Smooth muscle cell (in vitro differentiated cells): ENCODE data around the gene C10orf90. TPM values are rescaled to one million over a fixed set of nuclear protein-coding genes. Genes with fewer than 3 reads are reported as not detected.

Experiments
- DNase-seq: peaks from one replicate; lab custom pipeline; 2025; ENCODE audit not compliant: unreplicated experiment; lab: John Stamatoyannopoulos, UW
- H2AFZ ChIP-seq: fragments of 200-600 bp; sonication (generic); 2 replicates; pipeline ENCODE4 v1.6.0; 2016; ENCODE audit warnings: antibody characterized with exemption, low read depth, mild to moderate bottlenecking
- H3F3A ChIP-seq: fragments of 200-600 bp; sonication (generic); 2 replicates; pipeline ENCODE4 v1.6.0; 2017; ENCODE audit warnings: antibody characterized with exemption, low read depth
- H3K27ac ChIP-seq: fragments of 200-600 bp; sonication (generic); 2 replicates; pipeline ENCODE4 v1.5.1; 2016; ENCODE audit warnings: low read depth, mild to moderate bottlenecking
- H3K27me3 ChIP-seq: fragments of 200-600 bp; sonication (generic); 2 replicates; pipeline ENCODE4 v1.6.1; 2016; ENCODE audit warnings: low read depth, mild to moderate bottlenecking
- H3K36me3 ChIP-seq: fragments of 200-600 bp; sonication (generic); 2 replicates; pipeline ENCODE4 v1.5.1; 2016; ENCODE audit warnings: low read depth
- H3K4me1 ChIP-seq: fragments of 200-600 bp; sonication (generic); 2 replicates; pipeline ENCODE4 v1.5.1; 2016; ENCODE audit warnings: low read depth
- H3K4me2 ChIP-seq: fragments of 200-600 bp; sonication (generic); 2 replicates; pipeline ENCODE4 v1.6.0; 2016; ENCODE audit warnings: mild to moderate bottlenecking
- H3K4me3 ChIP-seq: fragments of 200-600 bp; sonication (generic); 2 replicates; pipeline ENCODE4 v1.5.1; 2016; ENCODE audit warnings: mild to moderate bottlenecking
- H3K79me2 ChIP-seq: fragments of 200-600 bp; sonication (generic); 2 replicates; pipeline ENCODE4 v1.6.0; 2016; ENCODE audit warnings: low read depth, mild to moderate bottlenecking
- H3K9ac ChIP-seq: fragments of 200-600 bp; sonication (generic); 2 replicates; pipeline ENCODE4 v1.6.0; 2016; ENCODE audit warnings: low read depth
- H3K9me3 ChIP-seq: fragments of 200-600 bp; sonication (generic); replicated peaks from 2 replicates; pipeline ENCODE4 v1.5.1; 2016; ENCODE audit warnings: low read depth
- H4K20me1 ChIP-seq: fragments of 200-600 bp; sonication (generic); 2 replicates; pipeline ENCODE4 v1.6.0; 2016; ENCODE audit warnings: low read depth
- WGBS: methylation state at CpG from one replicate; pipeline ENCODE4 v1.1.7; 2016; ENCODE audit warnings: low lambda C conversion rate; 5-methylcytosine and 5-hydroxymethylcytosine counted together
- polyA plus RNA-seq: library from polyadenylated mRNA; unstranded; fragments of >200 nt; fragmentation: Nextera tagmentation; extraction: Ambion mirVana; gene quantifications from 2 replicates; pipeline ENCODE4 v1.2.1, GENCODE V29; 2016
- total RNA-seq: library from RNA; depleted of rRNA; stranded (reverse); fragments of >200 nt; gene quantifications from 2 replicates; pipeline ENCODE4 v1.2.3, GENCODE V29; 2014
- TF ChIP-seq, protein P1 (sequence below): fragments of 200-600 bp; sonication (generic); IDR thresholded peaks from 2 replicates; pipeline ENCODE4 v1.5.1; 2017; ENCODE audit warnings: borderline replicate concordance, mild to moderate bottlenecking, antibody characterized with exemption; ENCODE audit not compliant: insufficient read depth, poor library complexity, severe bottlenecking

C10orf90 gene
- total and polyA plus RNA-seq, 2 experiments from 2014 or later = 0.10 to 1.8 TPM

DNA sequence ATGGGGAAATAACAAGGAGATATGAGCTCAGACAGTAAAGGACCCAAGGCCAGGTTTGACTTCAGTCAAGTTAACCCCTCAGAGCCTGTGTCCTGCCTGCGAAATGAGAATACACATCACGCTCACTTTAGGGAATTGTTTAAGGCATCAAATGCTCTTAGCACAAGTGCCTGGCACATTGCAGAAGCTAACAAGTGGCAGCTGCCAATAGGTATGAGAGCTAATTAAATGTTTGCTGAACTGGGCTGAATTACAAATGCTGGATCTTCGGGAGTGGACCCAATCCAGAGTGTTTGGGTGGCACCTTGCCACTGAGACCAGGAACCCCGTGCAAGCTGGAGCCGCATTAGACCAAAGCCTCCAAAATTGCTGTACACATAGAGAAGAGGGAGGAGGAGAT lies 136.8 kb downstream of the C10orf90 start:
- H2AFZ ChIP-seq = no peak overlapping the region
- H3K4me3 ChIP-seq = no peak overlapping the region
- no peak overlapping the region for H3K27ac ChIP-seq
- no peaks in the 10 kb centered on the region for H3K79me2 ChIP-seq
- H3F3A ChIP-seq = no peaks in the 10 kb centered on the region
- no peak for DNase-seq
- no peaks in the 10 kb centered on the region for H3K4me1 ChIP-seq
- no peaks in the 10 kb centered on the region for H3K27me3 ChIP-seq
- no peak overlapping the region for H3K4me2 ChIP-seq
- H3K9ac ChIP-seq = no peak overlapping the region
- no peaks in the 10 kb centered on the region for H3K9me3 ChIP-seq
- no peaks in the 10 kb centered on the region for H4K20me1 ChIP-seq
- TF ChIP-seq, protein P1, sequence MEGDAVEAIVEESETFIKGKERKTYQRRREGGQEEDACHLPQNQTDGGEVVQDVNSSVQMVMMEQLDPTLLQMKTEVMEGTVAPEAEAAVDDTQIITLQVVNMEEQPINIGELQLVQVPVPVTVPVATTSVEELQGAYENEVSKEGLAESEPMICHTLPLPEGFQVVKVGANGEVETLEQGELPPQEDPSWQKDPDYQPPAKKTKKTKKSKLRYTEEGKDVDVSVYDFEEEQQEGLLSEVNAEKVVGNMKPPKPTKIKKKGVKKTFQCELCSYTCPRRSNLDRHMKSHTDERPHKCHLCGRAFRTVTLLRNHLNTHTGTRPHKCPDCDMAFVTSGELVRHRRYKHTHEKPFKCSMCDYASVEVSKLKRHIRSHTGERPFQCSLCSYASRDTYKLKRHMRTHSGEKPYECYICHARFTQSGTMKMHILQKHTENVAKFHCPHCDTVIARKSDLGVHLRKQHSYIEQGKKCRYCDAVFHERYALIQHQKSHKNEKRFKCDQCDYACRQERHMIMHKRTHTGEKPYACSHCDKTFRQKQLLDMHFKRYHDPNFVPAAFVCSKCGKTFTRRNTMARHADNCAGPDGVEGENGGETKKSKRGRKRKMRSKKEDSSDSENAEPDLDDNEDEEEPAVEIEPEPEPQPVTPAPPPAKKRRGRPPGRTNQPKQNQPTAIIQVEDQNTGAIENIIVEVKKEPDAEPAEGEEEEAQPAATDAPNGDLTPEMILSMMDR = no peak
- no peaks in the 10 kb centered on the region for H3K36me3 ChIP-seq
- 95% methylated on average over 5 of the region's 5 CpGs for whole genome bisulfite sequencing

DNA sequence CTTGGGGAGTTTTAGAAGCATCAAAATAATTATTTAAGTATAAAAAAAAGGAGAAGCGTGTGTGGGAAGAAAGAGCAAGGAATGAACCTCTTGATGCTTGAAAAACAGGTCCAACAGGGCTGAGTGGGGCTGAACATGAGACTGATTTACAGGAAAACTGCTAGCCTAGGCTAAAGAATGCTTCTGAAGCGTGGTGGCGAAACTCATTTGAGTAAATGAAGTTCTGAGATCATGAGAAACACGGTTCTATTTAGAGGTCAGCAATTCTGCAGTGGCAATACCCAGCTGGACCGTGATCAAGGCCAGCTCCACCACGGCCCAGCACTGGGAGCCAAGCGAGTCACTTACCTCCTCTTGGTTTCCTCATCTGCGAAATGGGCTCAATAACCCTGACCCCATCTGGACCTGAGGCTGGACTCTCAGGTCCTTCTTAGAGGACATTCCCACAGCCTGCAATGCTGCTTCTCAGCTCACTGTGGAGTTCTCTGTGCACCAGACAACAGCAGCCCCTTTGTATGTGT lies 142.1 kb downstream of the C10orf90 start:
- Histone ChIP-seq H2AFZ (no peak overlapping the region), H3K4me3 (no peak overlapping the region), H4K20me1 (no peaks in the 10 kb centered on the region), H3K9me3 (no peaks in the 10 kb centered on the region), H3K4me2 (no peak overlapping the region), H3K36me3 (no peaks in the 10 kb centered on the region), H3K79me2 (no peaks in the 10 kb centered on the region), H3K27ac (no peak overlapping the region), H3K4me1 (no peaks in the 10 kb centered on the region), H3F3A (no peaks in the 10 kb centered on the region), H3K27me3 (no peaks in the 10 kb centered on the region), H3K9ac (no peak overlapping the region)
- WGBS = 85% methylated on average over 8 of the region's 8 CpGs
- TF ChIP-seq, protein P1 = no peak
- DNase-seq = no peak

DNA sequence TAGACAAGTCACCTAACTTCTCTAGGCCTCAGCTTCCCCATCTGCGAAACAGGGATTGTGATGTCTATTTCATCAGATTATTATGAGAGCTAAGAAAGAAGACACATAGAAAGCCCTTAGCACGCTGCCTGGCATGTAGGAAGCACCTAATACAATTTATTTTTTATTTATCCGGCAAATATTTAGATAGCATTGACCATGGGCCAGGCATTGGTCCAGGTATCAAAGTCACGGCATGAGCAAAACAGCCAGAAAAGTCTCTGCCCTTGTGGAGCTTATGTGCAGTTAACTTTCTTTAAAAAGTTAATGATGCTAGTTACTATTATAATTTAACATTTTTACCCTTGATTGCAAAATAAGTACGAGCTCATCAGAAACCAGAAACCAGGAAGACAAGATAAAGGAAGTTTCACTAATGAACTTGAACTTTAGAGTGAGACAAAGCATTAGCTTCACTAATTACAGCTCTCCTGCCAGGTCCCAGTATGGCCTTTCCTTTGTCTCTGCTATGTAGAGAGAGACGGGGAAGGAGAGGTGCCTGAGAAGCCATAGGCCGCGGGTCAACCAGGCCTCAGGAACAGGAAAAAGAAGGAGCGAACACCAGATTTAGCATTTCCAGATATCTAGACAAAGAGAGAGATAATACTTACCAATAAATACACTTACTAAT lies 142.7 kb downstream of the C10orf90 start:
- WGBS = 91% methylated on average over 9 of the region's 9 CpGs
- TF ChIP-seq, protein P1 = no peak
- no peaks in the 10 kb centered on the region for H3K36me3 ChIP-seq
- no peak overlapping the region for H3K27ac ChIP-seq
- H4K20me1 ChIP-seq = no peaks in the 10 kb centered on the region
- no peak overlapping the region for H3K9ac ChIP-seq
- H3F3A ChIP-seq = no peaks in the 10 kb centered on the region
- H2AFZ ChIP-seq = no peak overlapping the region
- no peaks in the 10 kb centered on the region for H3K9me3 ChIP-seq
- no peak overlapping the region for H3K4me2 ChIP-seq
- H3K4me1 ChIP-seq = no peaks in the 10 kb centered on the region
- DNase-seq = no peak
- no peak overlapping the region for H3K4me3 ChIP-seq
- H3K79me2 ChIP-seq = no peaks in the 10 kb centered on the region
- H3K27me3 ChIP-seq = no peaks in the 10 kb centered on the region

DNA sequence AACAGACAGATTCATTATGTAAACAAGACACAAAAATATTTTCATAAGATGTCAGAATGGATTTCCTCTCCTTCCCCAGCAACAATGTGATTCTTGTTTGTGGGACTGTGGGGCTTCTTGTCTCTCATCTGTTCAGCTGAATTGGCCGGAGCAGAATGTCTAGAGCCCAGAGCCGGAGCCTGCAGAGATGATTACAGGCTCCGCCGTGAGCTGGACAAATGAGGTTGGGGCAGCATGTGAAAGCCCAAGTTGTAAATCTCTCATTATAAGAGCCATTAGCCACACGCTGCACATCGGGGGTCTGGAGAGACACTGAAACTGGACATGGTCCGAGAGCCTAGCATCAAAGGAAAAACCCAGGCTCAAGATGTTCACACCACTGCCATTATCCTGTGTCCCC lies 145.2 kb downstream of the C10orf90 start:
- no peak overlapping the region for H3K27ac ChIP-seq
- no peaks in the 10 kb centered on the region for H3K4me1 ChIP-seq
- WGBS = 52% methylated on average over 7 of the region's 7 CpGs
- no peak for DNase-seq
- TF ChIP-seq, protein P1 = no peak
- no peak overlapping the region for H3K4me3 ChIP-seq
- H3K79me2 ChIP-seq = no peaks in the 10 kb centered on the region
- H3F3A ChIP-seq = no peaks in the 10 kb centered on the region
- H3K4me2 ChIP-seq = no peak overlapping the region
- no peak overlapping the region for H2AFZ ChIP-seq
- no peaks in the 10 kb centered on the region for H3K36me3 ChIP-seq
- H3K27me3 ChIP-seq = no peaks in the 10 kb centered on the region
- no peaks in the 10 kb centered on the region for H3K9me3 ChIP-seq
- no peak overlapping the region for H3K9ac ChIP-seq
- H4K20me1 ChIP-seq = no peaks in the 10 kb centered on the region
